ENCODE measurements around the gene APOBEC4.
"Not testable (repeated sequence)": the region's sequence is repeated elsewhere in the genome, so short reads cannot be mapped to it uniquely, and the experiment has no call there.

APOBEC4 gene, protein sequence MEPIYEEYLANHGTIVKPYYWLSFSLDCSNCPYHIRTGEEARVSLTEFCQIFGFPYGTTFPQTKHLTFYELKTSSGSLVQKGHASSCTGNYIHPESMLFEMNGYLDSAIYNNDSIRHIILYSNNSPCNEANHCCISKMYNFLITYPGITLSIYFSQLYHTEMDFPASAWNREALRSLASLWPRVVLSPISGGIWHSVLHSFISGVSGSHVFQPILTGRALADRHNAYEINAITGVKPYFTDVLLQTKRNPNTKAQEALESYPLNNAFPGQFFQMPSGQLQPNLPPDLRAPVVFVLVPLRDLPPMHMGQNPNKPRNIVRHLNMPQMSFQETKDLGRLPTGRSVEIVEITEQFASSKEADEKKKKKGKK

DNA sequence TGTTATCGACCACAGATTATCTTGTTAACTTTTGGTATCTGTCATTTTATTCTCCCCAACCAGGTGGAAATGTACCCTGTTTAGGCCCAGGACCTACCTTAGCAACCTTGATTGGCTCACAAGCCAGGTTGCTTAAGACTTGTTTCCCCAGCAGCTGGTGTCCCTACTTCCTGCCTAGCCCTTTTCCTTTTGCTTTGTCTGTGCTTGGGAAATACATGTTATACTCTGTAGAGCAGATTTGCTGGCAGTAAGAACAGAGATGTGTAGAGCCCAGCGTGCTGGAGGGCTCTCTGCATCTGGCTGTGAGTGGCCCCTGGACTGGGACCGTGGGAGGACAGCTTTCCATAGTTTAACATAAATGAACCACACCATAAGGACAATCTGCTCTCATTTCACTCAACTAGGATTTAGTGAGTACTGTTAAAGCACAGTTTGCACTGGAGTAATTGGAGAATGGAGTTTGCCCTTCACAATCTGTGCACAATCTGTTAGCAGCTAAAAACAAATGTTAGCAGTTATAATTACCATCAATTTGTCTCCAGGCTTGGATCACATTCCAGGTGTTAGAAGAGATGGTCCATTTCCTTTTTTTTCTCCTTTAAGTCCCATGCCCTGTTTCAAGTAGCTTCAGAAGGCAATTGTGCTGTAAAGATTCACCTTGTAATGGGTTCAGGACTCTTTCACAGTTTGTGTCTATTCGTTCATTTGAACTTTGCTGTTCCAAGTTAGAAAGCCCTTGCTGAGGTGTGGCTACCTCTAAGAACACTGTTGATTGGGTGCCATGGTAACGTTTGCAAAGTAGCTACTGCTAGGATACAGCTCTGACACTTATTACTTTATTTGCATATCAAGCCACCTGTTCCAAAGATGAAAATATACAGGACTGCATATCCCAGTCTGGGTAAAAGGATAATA lies at the start of gene APOBEC4:
TSS of gene APOBEC4 (minus strand) at position 770 of the 915 bp plus-strand sequence. CDS start 4,535 bp downstream, outside the sequence.
- no peak for DNase-seq (ENCODE audit: low read depth)

DNA sequence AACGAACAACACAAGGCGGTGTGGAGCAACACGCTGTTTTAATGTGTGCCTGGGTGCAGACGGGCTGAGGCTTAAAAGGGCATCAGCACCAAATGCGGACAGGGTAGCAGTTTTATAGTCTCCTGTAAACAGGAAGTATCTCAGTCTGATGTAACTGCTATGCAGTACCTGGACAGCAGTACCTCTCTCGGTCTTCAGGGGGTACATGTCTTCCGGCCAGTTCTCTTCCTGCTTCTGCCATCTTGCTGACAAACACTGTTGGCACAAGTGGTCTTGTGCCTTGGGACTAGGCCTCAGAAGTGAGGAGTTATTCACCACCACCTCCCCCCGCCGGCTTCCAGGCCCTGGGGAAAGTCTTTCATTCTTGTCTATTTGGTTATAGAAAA lies 49.7 kb upstream of the APOBEC4 start:
- DNase-seq (ENCODE audit: low read depth) = no peak

DNA sequence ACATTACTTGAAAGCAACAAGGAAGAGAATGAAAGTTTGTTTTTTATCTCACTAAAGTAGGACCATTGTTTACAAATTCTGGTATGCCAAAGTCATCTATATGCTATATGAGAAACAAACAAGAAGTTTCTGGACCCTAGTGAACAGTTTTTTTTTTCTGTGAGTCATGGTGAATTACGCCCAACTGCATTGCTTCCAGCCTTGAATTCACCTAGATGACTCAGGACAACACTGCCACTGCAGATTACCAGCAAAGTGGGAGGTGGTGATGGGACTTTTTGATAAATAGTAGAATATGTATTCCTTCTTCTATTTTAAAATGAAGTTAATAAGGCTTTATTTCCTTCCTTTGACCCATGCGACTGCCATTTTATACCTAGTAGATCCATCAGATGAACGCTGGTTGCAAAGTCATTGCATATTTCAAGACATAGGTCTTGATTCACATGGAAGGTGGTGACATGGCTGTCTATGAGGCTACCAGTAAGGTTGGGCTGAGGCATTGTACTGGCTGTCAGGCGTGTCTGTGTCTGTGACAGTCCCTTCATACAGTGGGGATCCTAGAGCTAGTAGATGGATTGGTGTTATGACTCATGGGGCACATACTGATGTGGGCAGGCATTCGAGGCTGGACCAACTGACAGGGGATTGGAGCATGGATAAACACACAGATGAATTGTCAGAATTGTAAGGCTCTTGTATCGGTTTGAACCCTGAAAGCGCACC lies 49.1 kb upstream of the APOBEC4 start:
- DNase-seq (ENCODE audit: low read depth) = no peak

DNA sequence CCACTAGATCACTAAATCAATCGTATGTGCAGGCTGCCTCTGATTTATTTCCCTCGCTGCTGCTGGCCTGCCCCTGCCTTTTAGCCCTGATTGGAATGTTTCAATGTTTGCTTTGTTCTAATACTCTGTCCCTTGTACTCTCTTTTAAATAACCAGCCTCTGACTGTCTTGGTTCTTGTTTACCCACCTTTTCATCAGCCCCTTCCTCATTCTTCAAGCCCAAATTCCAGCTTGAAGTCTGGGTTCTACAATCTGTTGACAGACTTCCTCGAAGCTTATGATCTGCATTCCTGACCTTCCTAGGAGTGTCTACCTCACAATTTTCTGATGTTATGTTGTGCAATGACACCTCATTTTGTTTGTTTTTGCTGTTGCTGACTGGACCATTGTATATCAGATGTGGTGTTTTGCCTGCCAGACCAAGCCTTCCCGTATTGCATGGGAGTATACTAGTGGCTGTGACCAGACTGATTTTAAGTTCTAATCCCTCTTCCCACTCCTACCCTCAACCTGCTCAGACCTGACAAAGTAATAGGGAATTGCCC lies 46.6 kb upstream of the APOBEC4 start:
- no peak for DNase-seq (ENCODE audit: low read depth)

DNA sequence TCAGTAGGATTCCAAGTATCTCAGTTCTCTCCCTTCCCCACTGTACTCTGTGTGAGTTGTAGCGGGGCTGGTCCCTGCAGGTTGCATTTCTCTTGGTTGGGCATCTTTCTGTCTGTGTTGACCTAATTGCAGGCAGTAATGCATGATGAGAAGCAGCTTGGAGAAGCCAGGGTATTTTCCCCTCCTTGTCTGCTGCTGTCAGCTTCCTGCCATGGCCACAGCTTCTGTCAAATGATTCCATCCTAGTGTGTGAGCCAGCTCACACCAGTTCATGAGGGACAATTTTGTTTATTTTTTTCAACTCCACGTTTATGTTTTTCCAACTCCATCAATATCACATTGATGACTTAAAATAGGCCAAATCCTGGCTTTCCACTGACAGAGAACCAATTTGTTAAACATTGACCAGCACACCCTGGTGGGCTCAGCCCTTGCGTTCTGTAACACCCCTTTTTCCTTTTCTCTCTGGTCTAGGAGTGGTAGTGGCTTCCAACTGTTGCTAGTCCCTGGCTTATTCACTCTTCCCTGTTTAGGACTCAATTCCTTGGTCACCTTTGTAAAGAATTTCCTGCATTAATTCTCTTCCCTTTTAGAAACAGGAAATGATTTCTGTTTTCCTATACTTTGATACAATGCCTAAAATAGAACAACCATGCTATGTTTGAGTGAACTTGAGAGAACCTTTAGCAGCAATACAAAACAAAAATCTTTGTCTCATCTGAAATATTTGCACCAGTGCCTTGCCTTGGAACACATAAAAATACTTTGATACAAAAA lies 44.9 kb upstream of the APOBEC4 start:
- DNase-seq (ENCODE audit: low read depth) = no peak

DNA sequence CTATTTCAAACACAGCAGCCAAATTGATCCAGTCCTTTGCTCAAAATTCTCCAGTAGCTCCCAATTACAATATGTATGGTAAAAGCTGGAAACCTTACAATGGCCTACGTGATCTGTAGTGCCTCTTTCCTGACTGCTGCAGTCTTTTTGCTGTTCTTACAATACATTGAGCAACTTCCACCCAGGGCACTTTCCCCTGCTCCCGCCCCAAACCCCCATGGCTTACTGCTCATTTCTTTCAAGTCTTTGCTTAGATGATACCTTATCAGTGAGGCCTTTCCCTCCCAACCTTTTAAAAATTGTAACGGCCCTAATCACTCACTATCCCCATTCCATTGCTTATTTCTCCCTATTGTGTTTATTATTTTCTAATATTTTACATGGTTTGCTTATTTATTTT lies 43.9 kb upstream of the APOBEC4 start:
- DNase-seq (ENCODE audit: low read depth) = no peak

DNA sequence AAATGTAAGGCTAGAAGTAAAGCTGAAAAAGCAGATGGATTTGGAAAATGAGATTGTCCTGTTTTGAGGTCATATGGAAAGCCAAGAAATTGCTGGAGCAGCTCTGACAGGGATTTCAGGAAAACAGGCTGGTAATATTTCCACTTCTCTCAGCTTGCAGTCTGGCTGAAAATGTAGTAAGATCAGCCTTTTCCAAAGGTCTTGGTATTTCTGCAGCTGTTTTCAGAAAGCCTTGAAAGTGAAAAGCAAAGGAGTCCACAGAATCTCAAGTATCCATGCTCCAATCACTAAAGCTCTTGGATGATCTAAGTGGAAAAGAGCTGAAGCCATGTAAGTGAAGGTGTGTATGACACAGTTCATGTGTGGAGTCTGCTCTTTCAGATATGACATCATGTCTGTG lies 41.6 kb upstream of the APOBEC4 start:
- DNase-seq (ENCODE audit: low read depth) = no peak

DNA sequence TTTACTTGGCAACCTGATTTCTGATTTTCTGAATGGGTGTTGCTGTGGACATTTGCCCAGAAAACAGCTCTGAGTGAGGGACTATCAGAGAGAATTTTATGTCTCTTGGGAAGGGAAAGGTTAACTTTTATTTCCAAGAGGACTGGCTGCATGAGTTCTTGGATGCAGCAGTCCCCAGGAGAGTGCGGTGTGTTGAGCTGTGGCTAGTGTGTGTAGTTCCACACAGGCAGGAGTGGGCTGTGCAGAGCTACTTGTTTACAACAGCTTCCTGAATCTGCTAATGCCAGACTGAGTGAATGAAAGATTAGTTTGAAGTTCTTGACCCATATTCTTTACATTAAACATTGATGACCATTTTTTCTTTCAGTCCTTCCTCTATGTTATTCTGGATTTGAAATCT lies 41.0 kb upstream of the APOBEC4 start:
- DNase-seq (ENCODE audit: low read depth) = no peak

DNA sequence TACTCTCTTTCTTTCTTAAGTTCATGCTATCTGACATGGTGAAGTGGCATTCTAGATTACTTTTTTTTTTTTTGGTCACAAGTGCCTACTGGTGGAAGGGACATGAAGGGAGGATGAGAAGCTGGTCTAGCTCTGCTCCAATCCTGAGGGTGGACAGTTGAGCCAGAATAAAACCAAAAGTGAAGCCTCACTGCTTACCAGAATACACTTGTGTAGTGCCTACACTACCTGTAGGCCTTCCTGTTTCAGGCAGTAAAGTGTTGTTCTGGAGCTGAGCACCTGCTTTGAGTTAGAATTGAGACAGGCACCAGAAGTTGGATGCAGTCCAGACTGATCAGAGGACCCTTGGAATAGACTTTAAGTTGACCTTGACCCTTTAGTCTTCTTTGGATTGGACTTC lies 40.4 kb upstream of the APOBEC4 start:
- DNase-seq (ENCODE audit: low read depth) = no peak

DNA sequence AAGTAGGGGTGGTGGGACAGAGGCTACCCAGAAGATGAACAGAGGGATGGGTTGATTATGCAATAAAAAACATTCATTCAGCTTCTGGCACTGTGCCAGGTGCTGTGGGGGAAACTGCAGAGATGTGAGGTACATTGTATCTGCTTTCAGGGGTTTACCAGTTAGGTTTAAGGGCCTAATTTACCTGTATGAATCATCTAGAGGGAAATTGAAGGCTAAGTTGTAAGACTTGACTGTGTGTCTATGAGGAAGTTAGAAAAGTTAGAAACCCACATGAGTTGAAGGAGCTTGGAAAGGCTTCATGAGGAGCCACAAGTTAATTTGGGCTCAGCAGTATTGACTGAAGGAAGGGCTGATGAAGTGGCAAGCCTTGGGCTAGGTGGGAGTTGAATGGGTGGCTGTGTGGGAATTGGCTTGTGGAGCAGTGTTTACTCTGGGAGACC lies 36.7 kb upstream of the APOBEC4 start:
- DNase-seq (ENCODE audit: low read depth) = no peak

DNA sequence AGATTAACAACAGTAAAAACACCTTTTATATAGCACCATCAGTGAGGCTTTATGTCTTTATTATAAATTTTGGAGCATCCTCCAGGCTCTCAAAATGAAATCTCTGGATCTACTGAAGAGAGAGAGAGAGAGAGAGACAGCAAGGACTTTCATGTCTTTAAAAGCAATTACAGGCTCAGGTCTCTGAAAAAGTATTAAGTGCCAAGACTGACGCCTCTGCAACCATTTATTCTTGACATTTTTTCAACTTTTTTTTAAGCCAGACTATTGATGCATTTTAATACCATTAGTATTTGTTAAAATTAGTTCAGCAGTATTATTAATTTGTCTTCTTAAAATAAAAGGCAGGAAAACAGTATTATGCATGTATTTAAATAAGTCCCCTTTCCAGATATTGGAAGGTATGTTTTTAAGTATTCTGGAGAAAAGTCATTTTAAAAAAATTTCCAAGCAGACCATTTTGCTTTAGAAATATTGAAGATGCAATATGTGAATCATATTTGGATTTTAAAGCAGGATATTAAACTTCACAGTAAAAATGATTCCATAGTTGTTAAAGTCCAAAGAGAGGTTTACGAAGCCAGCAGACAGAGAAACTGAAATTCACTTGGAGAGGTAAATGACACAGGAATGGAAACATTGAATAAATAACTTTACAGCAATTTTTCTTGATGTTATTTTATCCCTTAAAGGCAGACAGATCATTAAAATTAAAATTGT lies 35.4 kb upstream of the APOBEC4 start:
- DNase-seq (ENCODE audit: low read depth) = no peak

DNA sequence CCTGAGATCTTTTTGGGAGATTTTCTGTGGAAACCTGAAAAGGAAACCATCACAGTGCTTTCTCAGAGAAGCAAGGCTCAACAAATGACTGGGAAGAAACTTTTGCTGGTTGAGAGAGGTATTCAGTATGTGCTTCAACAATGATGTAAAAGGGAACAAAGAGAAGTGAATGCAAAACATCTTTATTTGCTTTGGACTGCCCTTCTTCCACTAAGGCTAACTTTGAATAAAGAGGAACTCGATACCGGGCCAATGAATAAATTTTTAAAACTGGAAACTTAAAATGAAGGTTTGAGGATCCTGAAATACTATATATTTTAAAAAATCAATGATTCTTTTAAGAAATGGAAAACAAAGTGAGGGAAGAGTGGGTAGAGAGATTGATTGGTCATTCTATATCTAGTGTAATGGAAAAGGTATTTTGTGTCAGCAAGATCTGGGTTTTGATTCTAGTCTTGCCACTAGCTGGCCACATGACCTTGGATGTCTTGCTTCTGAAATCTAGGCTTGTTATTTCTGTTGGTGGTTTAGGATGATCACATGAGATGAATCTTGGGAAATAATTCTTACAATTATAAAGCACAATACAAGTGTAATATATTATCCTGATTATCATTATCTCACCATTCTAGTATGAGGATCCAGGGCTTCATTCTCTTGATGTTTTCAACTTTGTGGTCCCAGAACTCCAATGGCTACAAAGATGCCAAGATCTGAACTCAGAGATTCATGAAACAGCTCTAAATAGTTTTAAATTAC lies 34.6 kb upstream of the APOBEC4 start:
- DNase-seq (ENCODE audit: low read depth) = no peak

DNA sequence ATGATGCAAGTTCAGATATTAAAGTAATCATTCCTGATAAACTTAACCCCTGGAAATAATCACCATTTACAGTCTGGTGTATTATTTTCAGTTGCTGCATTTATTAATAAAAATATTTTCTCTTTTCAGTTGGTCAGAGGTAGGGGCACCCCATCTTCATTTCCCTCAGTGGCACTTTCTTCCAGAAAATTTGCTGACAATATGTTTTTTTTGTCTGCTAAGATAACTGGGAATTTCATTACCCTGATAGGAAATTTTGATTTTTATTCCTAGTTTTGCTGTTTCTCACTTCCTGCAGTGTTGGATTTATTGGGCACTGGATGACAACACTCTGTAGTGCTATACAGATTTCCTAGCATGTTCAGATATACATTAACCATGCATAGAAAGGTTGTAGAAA lies 33.1 kb upstream of the APOBEC4 start:
- no peak for DNase-seq (ENCODE audit: low read depth)

DNA sequence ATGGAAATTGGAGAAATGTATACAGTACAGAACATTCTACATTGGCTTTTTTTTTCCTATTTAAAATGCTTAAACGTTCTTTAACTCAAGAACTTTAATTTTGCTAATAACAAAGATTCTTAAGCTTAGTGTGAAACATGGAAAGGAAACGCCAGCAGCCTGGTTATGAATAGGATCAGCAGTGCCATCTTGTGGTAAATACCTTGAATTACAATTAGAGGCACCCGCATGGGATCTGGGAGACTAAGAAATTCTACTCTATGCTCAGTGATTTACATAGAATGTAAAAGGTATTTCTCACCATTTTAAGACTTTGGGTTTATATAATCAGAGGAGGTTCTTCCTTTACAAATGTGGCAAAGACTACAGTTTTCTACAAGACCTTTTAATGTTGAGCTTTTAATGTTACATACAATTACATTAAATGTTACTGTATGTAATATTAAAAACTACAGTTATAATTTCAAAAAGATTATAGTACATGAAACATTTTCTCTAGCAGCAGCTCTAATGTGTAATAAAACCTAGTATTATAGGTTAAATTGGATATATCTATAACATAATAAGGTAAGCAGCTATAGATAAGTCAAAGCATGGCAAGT lies 32.1 kb upstream of the APOBEC4 start:
- DNase-seq (ENCODE audit: low read depth) = no peak

DNA sequence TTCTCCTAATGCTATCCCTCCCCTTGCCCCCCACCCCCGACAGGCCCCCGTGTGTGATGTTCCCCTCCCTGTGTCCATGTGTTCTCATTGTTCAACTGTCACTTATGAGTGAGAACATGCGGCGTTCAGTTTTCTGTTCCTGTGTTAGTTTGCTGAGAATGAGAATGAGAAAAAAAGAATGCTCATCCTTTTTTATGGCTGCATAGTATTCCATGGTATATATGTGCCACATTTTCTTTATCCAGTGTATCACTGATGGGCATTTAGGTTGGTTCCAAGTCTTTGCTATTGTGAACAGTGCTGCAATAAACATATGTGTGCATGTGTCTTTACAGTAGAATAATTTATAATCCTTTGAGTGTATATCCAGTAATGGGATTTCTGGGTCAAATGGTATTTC lies 26.2 kb upstream of the APOBEC4 start:
- DNase-seq (ENCODE audit: low read depth) = not testable (repeated sequence)

DNA sequence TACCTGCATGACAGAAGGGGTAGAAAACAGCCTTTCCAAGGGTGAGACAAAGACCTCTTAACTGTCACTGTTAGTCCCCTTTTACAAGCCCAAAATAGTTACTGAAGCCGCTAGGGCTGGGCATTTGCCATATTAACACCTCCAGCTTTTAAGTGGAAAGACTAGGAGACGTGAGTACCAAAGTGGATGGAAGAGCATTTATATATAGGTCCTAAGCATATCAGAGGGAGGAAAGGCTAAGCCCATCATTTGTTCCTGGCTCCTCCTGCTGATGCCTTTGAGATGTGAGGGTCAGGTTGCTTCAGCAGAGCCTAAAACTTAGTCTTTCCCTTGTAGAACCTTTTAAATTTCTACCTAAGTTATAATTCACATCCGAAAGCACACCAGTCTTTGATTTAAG lies 25.7 kb upstream of the APOBEC4 start:
- DNase-seq (ENCODE audit: low read depth) = no peak

DNA sequence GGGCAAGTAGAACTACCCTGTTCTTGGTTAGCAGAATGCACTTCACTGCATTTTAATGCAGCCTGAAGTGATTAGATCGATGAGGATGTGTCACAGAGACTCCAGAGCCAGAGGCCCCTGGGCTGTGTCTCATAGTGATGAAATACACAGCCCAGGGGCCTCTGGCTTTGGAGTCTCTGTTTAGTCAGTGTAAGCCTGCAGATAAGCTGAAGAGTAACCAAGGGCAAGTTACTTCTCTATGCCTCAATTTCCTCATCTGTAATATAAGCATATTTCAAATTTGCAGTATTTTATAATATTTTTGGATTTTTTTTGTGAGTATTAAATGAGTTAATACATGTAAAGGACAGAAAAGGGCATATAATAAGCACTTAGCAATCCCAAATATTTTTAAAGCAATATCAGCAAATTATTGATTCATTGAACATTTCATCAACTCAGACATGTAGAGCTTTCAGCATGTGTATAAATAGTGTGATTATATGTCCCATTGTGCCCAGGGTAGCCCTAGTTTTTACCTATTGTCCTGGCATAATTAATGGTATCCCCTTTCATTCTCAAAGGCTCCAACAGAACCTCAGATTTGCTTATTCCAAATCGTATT lies 23.6 kb upstream of the APOBEC4 start:
- DNase-seq (ENCODE audit: low read depth) = no peak

DNA sequence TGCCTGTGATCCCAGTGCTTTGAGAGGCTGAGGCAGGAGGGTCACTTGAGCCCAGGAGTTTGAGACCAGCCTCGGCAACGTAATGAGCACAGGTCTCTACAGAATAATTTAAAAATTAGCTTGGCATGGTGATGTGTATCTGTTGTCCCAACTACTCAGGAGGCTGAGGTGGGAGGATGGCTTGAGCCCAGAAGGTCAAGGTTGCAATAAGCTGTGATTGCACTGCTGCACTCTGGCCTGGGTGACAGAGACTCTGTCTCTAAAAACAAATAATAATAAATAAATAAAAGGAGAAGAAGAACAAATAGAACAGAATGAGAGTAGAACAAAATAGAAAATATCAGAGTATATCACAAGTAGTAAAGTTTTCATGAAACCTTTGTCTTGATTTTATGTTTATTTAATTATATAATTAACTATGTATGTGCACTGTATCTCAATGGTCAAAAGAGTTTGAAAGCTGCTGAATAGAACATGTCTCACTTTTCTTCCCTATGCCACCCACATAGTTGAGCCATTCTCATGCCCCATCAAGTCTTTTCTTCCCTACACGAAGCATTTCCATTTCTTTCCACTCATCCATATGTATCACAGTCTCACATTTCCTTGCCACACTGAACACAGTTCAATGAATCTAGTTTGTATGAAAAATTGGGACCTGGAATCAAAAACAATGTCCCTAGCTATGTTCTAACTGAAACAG lies 22.9 kb upstream of the APOBEC4 start:
- DNase-seq (ENCODE audit: low read depth) = no peak

DNA sequence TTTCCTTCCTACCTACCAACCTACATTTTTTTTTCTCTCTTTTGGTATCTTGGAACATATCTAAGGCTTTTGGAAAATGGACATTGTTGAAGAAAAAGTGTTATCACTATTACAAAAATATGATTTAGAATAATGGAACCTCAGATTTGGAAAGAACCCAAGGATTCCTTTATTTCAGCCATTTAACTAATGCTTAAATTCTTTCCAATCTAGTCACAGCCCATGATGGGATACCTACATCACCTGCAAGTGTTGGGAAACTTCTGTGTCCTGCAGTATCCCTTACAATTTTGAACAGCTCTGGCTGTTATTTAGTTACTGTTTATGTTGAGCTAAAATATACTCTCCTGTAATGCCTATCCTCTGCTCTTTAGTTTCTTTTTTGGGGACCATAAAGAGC lies 22.3 kb upstream of the APOBEC4 start:
- no peak for DNase-seq (ENCODE audit: low read depth)
